MM.1S (cell line): Measurements from ENCODE around the gene BSG.

Source experiments
- DNase-seq: peaks from one replicate; pipeline ENCODE4 v3.0.0-alpha.2; 2015
- H2AFZ ChIP-seq: fragments of 300-600 bp; sonication (generic); 2 replicates; pipeline ENCODE4 v1.6.0; 2016; ENCODE audit warnings: antibody characterized with exemption, low read length
- H3F3A ChIP-seq: fragments of 300-600 bp; sonication (generic); 2 replicates; pipeline ENCODE4 v1.6.1; 2016; ENCODE audit warnings: mild to moderate bottlenecking, antibody characterized with exemption, low read length, moderate library complexity, mixed read lengths; ENCODE audit not compliant: insufficient read depth
- H3K27ac ChIP-seq: fragments of 300-600 bp; sonication (generic); 2 replicates; pipeline ENCODE4 v1.5.1; 2016; ENCODE audit warnings: mild to moderate bottlenecking, low read length
- H3K27me3 ChIP-seq: fragments of 300-600 bp; sonication (generic); replicated peaks from 2 replicates; pipeline ENCODE4 v1.6.0; 2016; ENCODE audit warnings: low read length; ENCODE audit not compliant: insufficient read depth
- H3K36me3 ChIP-seq: fragments of 300-600 bp; sonication (generic); replicated peaks from 2 replicates; pipeline ENCODE4 v1.6.1; 2016; ENCODE audit warnings: mild to moderate bottlenecking, low read length, mixed read lengths; ENCODE audit not compliant: insufficient read depth
- H3K4me1 ChIP-seq: fragments of 300-600 bp; sonication (generic); 2 replicates; pipeline ENCODE4 v1.6.1; 2016; ENCODE audit warnings: low read length, mixed read lengths
- H3K4me2 ChIP-seq: fragments of 300-600 bp; sonication (generic); 2 replicates; pipeline ENCODE4 v1.6.0; 2016; ENCODE audit warnings: low read depth, low read length
- H3K4me3 ChIP-seq: fragments of 300-600 bp; sonication (generic); 2 replicates; pipeline ENCODE4 v1.5.1; 2016; ENCODE audit warnings: low read length, mixed read lengths
- H3K79me2 ChIP-seq: fragments of 300-600 bp; sonication (generic); 2 replicates; pipeline ENCODE4 v1.6.1; 2016; ENCODE audit warnings: mixed run types, low read length, mixed read lengths
- H3K9ac ChIP-seq: fragments of 300-600 bp; sonication (generic); 2 replicates; pipeline ENCODE4 v1.6.1; 2016; ENCODE audit warnings: low read length, mixed read lengths
- H3K9me2 ChIP-seq: fragments of 300-600 bp; sonication (generic); replicated peaks from 2 replicates; pipeline ENCODE4 v1.6.1; 2016; ENCODE audit warnings: mild to moderate bottlenecking, low read length, mixed read lengths; ENCODE audit not compliant: insufficient read depth
- H3K9me3 ChIP-seq: fragments of 300-600 bp; sonication (generic); replicated peaks from 2 replicates; pipeline ENCODE4 v1.6.1; 2016; ENCODE audit warnings: mild to moderate bottlenecking, low read length, mixed read lengths; ENCODE audit not compliant: insufficient read depth
- H4K20me1 ChIP-seq: fragments of 300-600 bp; sonication (generic); 2 replicates; pipeline ENCODE4 v1.6.1; 2016; ENCODE audit warnings: mild to moderate bottlenecking, low read length, moderate library complexity, mixed read lengths; ENCODE audit not compliant: insufficient read depth
- CTCF ChIP-seq: fragments of 300-600 bp; sonication (generic); IDR thresholded peaks from 2 replicates; pipeline ENCODE4 v1.5.1; 2016; ENCODE audit warnings: antibody characterized with exemption, low read length, mixed read lengths
- EZH2 ChIP-seq: fragments of 300-600 bp; sonication (generic); optimal IDR thresholded peaks from 2 replicates; pipeline ENCODE3; 2017; ENCODE audit warnings: low read depth, mild to moderate bottlenecking, antibody characterized with exemption, low read length, mixed read lengths
- EZH2phosphoT487 ChIP-seq: fragments of 300-600 bp; sonication (generic); IDR thresholded peaks from 2 replicates; pipeline ENCODE4 v1.6.1; 2018; ENCODE audit warnings: antibody characterized with exemption, low read length

BSG gene

GRCh38 chr19:533364-534058 is 38.9 kb upstream of the BSG start:
- Histone ChIP-seq H4K20me1 (no peaks in the 10 kb centered on the region), H3K4me3 (peak overlapping the region; percentile 86), H3K79me2 (peaks cover 35% of the 10 kb centered on the region), H3K27ac (no peak overlapping the region), H3K9me3 (no peaks in the 10 kb centered on the region), H3F3A (no peaks in the 10 kb centered on the region), H3K27me3 (peaks cover 9% of the 10 kb centered on the region), H3K9ac (peak overlapping the region; percentile 66; the same call in 1 of the 2 replicates), H2AFZ (no peak overlapping the region), H3K36me3 (no peaks in the 10 kb centered on the region), H3K4me2 (peak overlapping the region; percentile 96), H3K4me1 (peaks cover 7% of the 10 kb centered on the region), H3K9me2 (no peaks in the 10 kb centered on the region)
- no peak for TF ChIP-seq CTCF
- TF ChIP-seq EZH2phosphoT487, result no peak
- TF ChIP-seq EZH2, result no peak
- no peak for DNase-seq

- no peak overlapping the region for H3K4me3 ChIP-seq
- H3K27me3 ChIP-seq, result peaks cover 6% of the 10 kb centered on the region
- no peak for DNase-seq
- no peaks in the 10 kb centered on the region for H4K20me1 ChIP-seq
- no peaks in the 10 kb centered on the region for H3K36me3 ChIP-seq
- H3K4me1 ChIP-seq, result peaks cover 7% of the 10 kb centered on the region
- H3K27ac ChIP-seq, result no peak overlapping the region
- TF ChIP-seq EZH2phosphoT487, result no peak
- no peak for TF ChIP-seq EZH2
- no peak for TF ChIP-seq CTCF
- H2AFZ ChIP-seq, result no peak overlapping the region
- no peak overlapping the region for H3K4me2 ChIP-seq
- H3K79me2 ChIP-seq, result peaks cover 38% of the 10 kb centered on the region
- no peak overlapping the region; the same call in 1 of the 2 replicates for H3K9ac ChIP-seq
- no peaks in the 10 kb centered on the region for H3K9me3 ChIP-seq
- no peaks in the 10 kb centered on the region for H3F3A ChIP-seq
- H3K9me2 ChIP-seq, result no peaks in the 10 kb centered on the region
These were observed 38.3 kb upstream of the BSG start for GRCh38 chr19:534088-534487.

- H3K79me2 ChIP-seq, result peaks cover 38% of the 10 kb centered on the region
- no peak overlapping the region for H3K4me3 ChIP-seq
- no peak for DNase-seq
- no peaks in the 10 kb centered on the region for H3K36me3 ChIP-seq
- H3K9me2 ChIP-seq, result no peaks in the 10 kb centered on the region
- H3K27me3 ChIP-seq, result no peaks in the 10 kb centered on the region
- no peaks in the 10 kb centered on the region for H3K9me3 ChIP-seq
- no peaks in the 10 kb centered on the region for H4K20me1 ChIP-seq
- TF ChIP-seq EZH2phosphoT487 (no peak), EZH2 (no peak), CTCF (no peak)
- H3K4me1 ChIP-seq, result peaks cover 7% of the 10 kb centered on the region
- no peak overlapping the region for H3K9ac ChIP-seq
- H3K27ac ChIP-seq, result no peak overlapping the region
- no peak overlapping the region for H2AFZ ChIP-seq
- H3K4me2 ChIP-seq, result no peak overlapping the region
- no peaks in the 10 kb centered on the region for H3F3A ChIP-seq
These were observed 37.2 kb upstream of the BSG start for GRCh38 chr19:535017-535835.
